IMR-90 (cell line): ENCODE data around the gene SELENBP1. TPM values are rescaled to one million over a fixed set of nuclear protein-coding genes. Genes with fewer than 3 reads are reported as not detected.

Experiments
- ATAC-seq: fragments of 200-7000 bp; cut with Tn5 transposase; 2 replicates; pipeline ENCODE4 v1.9.1; 2020; ENCODE audit warnings: low read depth, mild to moderate bottlenecking, moderate library complexity
- BruUV-seq: library from RNA; stranded (reverse); fragments of 400-500 nt; replicated peaks from 2 replicates; lab custom pipeline; 2021; lab: Mats Ljungman, UMichigan
- CTCF ChIA-PET: fragments of 300-600 bp; formaldehyde crosslinking; extraction: SDS; loops from one replicate; lab custom pipeline; 2021; ENCODE audit warnings: antibody characterized with exemption; lab: Yijun Ruan, JAX
- POLR2A ChIA-PET: fragments of 300-600 bp; sonication (Branson Sonifier 250); formaldehyde crosslinking; loops from one replicate; lab custom pipeline; 2022; ENCODE audit warnings: antibody characterized with exemption; ENCODE audit not compliant: unreplicated experiment; lab: Charles Lee
- DNase-seq: peaks from one replicate; pipeline ENCODE4 v3.0.0; 2013
- H2AFZ ChIP-seq: replicated peaks from 2 replicates; pipeline ENCODE3; 2013; ENCODE audit warnings: low read length, mild to moderate bottlenecking; ENCODE audit not compliant: poor library complexity
- H2AK5ac ChIP-seq: 2 replicates; pipeline ENCODE4 v1.6.1; 2013; ENCODE audit warnings: low read depth, low read length, inconsistent platforms
- H2AK9ac ChIP-seq: replicated peaks from 2 replicates; pipeline ENCODE3; 2013; ENCODE audit warnings: mild to moderate bottlenecking, low read depth, low read length, moderate library complexity; ENCODE audit not compliant: poor library complexity
- H2BK120ac ChIP-seq: 2 replicates; pipeline ENCODE4 v1.6.1; 2013; ENCODE audit warnings: low read depth, low read length, inconsistent platforms
- H2BK15ac ChIP-seq: 3 replicates; pipeline ENCODE4 v1.6.1; 2013; ENCODE audit warnings: low read depth, low read length, inconsistent platforms
- H2BK20ac ChIP-seq: 2 replicates; pipeline ENCODE4 v1.6.1; 2013; ENCODE audit warnings: low read depth, mild to moderate bottlenecking, inconsistent platforms, low read length, moderate library complexity
- H2BK5ac ChIP-seq: 2 replicates; pipeline ENCODE4 v1.6.1; 2013; ENCODE audit warnings: mild to moderate bottlenecking, low read depth, low read length, inconsistent platforms; ENCODE audit not compliant: poor library complexity, severe bottlenecking
- H3K14ac ChIP-seq: replicated peaks from 2 replicates; pipeline ENCODE4 v1.6.1; 2013; ENCODE audit warnings: low read depth, low read length, inconsistent platforms
- H3K18ac ChIP-seq: 2 replicates; pipeline ENCODE4 v1.6.1; 2013; ENCODE audit warnings: low read depth, low read length, control low read depth
- H3K23ac ChIP-seq: 2 replicates; pipeline ENCODE4 v1.6.1; 2013; ENCODE audit warnings: low read depth, low read length, inconsistent platforms
- H3K27ac ChIP-seq: 2 replicates; pipeline ENCODE4 v1.5.1; 2013; ENCODE audit warnings: mild to moderate bottlenecking, control low read depth, low read length; ENCODE audit not compliant: insufficient read depth
- H3K27me3 ChIP-seq: 2 replicates; pipeline ENCODE4 v1.6.1; 2013; ENCODE audit warnings: low read length; ENCODE audit not compliant: control insufficient read depth, insufficient read depth
- H3K36me3 ChIP-seq: 2 replicates; pipeline ENCODE4 v1.6.1; 2013; ENCODE audit warnings: low read length, mixed read lengths; ENCODE audit not compliant: control insufficient read depth, insufficient read depth
- H3K4ac ChIP-seq: 2 replicates; pipeline ENCODE4 v1.6.1; 2013; ENCODE audit warnings: low read depth, low read length, inconsistent platforms
- H3K4me1 ChIP-seq: 2 replicates; pipeline ENCODE4 v1.6.1; 2013; ENCODE audit warnings: low read length, mixed read lengths; ENCODE audit not compliant: control insufficient read depth, insufficient read depth
- H3K4me2 ChIP-seq: 2 replicates; pipeline ENCODE4 v1.6.1; 2013; ENCODE audit warnings: low read depth, mild to moderate bottlenecking, control low read depth, low read length, moderate library complexity
- H3K4me3 ChIP-seq: 2 replicates; pipeline ENCODE4 v1.5.1; 2013; ENCODE audit warnings: low read depth, mild to moderate bottlenecking, control low read depth, low read length, moderate library complexity; ENCODE audit not compliant: insufficient read depth
- H3K56ac ChIP-seq: 2 replicates; pipeline ENCODE4 v1.6.1; 2013; ENCODE audit warnings: low read length, inconsistent platforms; ENCODE audit not compliant: insufficient read depth; ENCODE audit errors: extremely low read depth
- H3K79me1 ChIP-seq, 2 experiments: 2 replicates each; pipeline ENCODE4 v1.6.1; 2013; ENCODE audit warnings: low read length in 2 of 2, inconsistent platforms in 1 of 2, low read depth in 1 of 2
- H3K9ac ChIP-seq: 2 replicates; pipeline ENCODE4 v1.6.1; 2013; ENCODE audit warnings: low read depth, low read length, control low read depth
- H3K9me1 ChIP-seq: 2 replicates; pipeline ENCODE4 v1.6.1; 2013; ENCODE audit warnings: low read length, inconsistent platforms; ENCODE audit not compliant: insufficient read depth
- H3K9me3 ChIP-seq: 2 replicates; pipeline ENCODE4 v1.6.1; 2013; ENCODE audit warnings: low read length; ENCODE audit not compliant: control insufficient read depth, insufficient read depth
- H4K20me1 ChIP-seq: 2 replicates; pipeline ENCODE4 v1.6.1; 2013; ENCODE audit warnings: low read length, inconsistent platforms; ENCODE audit not compliant: insufficient read depth
- H4K5ac ChIP-seq: 2 replicates; pipeline ENCODE4 v1.6.1; 2013; ENCODE audit warnings: mild to moderate bottlenecking, low read depth, low read length, control low read depth
- H4K8ac ChIP-seq, 2 experiments: 2 replicates each; pipeline ENCODE4 v1.6.1; 2013; ENCODE audit warnings: low read depth in 2 of 2, low read length in 2 of 2, control low read depth in 1 of 2, inconsistent platforms in 1 of 2
- H4K91ac ChIP-seq: 2 replicates; pipeline ENCODE4 v1.6.1; 2013; ENCODE audit warnings: low read depth, low read length, inconsistent platforms; ENCODE audit not compliant: insufficient read depth
- BHLHE40 ChIP-seq: fragments of 150-350 bp; IDR thresholded peaks from 2 replicates; pipeline ENCODE4 v1.6.1; 2016; ENCODE audit warnings: mild to moderate bottlenecking, low read depth, low read length
- CEBPB ChIP-seq: IDR thresholded peaks from 2 replicates; pipeline ENCODE4 v1.6.1; 2012; ENCODE audit warnings: low read depth, low read length, improper control_type of control experiment
- CHD1 ChIP-seq: IDR thresholded peaks from 2 replicates; pipeline ENCODE4 v1.6.1; 2012; ENCODE audit warnings: low read depth, low read length, improper control_type of control experiment
- CTCF ChIP-seq: conservative IDR thresholded peaks from 2 replicates; pipeline ENCODE4 v1.5.1; 2012; ENCODE audit warnings: mild to moderate bottlenecking, low read depth, low read length, improper control_type of control experiment
- ELK1 ChIP-seq: fragments of 150-350 bp; IDR thresholded peaks from 2 replicates; pipeline ENCODE4 v1.6.1; 2016; ENCODE audit warnings: low read depth, mild to moderate bottlenecking, low read length, moderate library complexity, borderline replicate concordance
- FOS ChIP-seq: fragments of 150-350 bp; IDR thresholded peaks from 2 replicates; pipeline ENCODE4 v1.6.1; 2016; ENCODE audit warnings: low read depth, low read length
- MAFK ChIP-seq: IDR thresholded peaks from 2 replicates; pipeline ENCODE4 v1.6.1; 2012; ENCODE audit warnings: low read depth, low read length, improper control_type of control experiment
- MAZ ChIP-seq: IDR thresholded peaks from 2 replicates; pipeline ENCODE4 v1.6.1; 2012; ENCODE audit warnings: low read depth, mild to moderate bottlenecking, low read length, improper control_type of control experiment, moderate library complexity, borderline replicate concordance
- MXI1 ChIP-seq: IDR thresholded peaks from 2 replicates; pipeline ENCODE4 v1.6.1; 2012; ENCODE audit warnings: low read depth, mild to moderate bottlenecking, low read length, moderate library complexity, borderline replicate concordance
- NFE2L2 ChIP-seq: fragments of 150-350 bp; IDR thresholded peaks from 2 replicates; pipeline ENCODE4 v1.6.1; 2016; ENCODE audit warnings: low read depth, mild to moderate bottlenecking, low read length
- POLR2A ChIP-seq: IDR thresholded peaks from 2 replicates; pipeline ENCODE4 v1.6.1; 2012; ENCODE audit warnings: mild to moderate bottlenecking, low read depth, low read length
- RAD21 ChIP-seq: IDR thresholded peaks from 2 replicates; pipeline ENCODE4 v1.6.1; 2012; ENCODE audit warnings: low read length, improper control_type of control experiment
- RCOR1 ChIP-seq: IDR thresholded peaks from 2 replicates; pipeline ENCODE4 v1.6.1; 2012; ENCODE audit warnings: mild to moderate bottlenecking, low read length, improper control_type of control experiment; ENCODE audit not compliant: insufficient replicate concordance
- RFX5 ChIP-seq: IDR thresholded peaks from 2 replicates; pipeline ENCODE4 v1.8.0; 2012; ENCODE audit warnings: low read depth, mild to moderate bottlenecking, low read length, moderate library complexity
- SMC3 ChIP-seq: fragments of 150-350 bp; IDR thresholded peaks from 2 replicates; pipeline ENCODE4 v1.6.1; 2016; ENCODE audit warnings: low read depth, mild to moderate bottlenecking, antibody characterized with exemption, low read length, moderate library complexity
- USF2 ChIP-seq: fragments of 150-350 bp; IDR thresholded peaks from 2 replicates; pipeline ENCODE4 v1.6.1; 2017; ENCODE audit warnings: mild to moderate bottlenecking, antibody characterized with exemption, low read length, low read depth
- WGBS, 2 experiments: methylation state at CpG; one replicate each; pipeline versions ENCODE4 v1.1.5 to v1.1.7; 2013; ENCODE audit warnings: missing lambda C conversion rate in 2 of 2; ENCODE audit not compliant: insufficient read length in 1 of 2; ENCODE audit errors: extremely low coverage in 2 of 2; 5-methylcytosine and 5-hydroxymethylcytosine counted together
- dilution Hi-C: fragments of 300-500 bp; cut with HindIII; formaldehyde crosslinking; loops from one replicate; pipeline ENCODE4 v1.14.3; 2018; ENCODE audit warnings: low sequenced_read_pairs; ENCODE audit not compliant: unreplicated experiment
- in situ Hi-C: fragments of 300-500 bp; cut with MboI; formaldehyde crosslinking; loops from 3 replicates; pipeline ENCODE4 v1.14.3; 2019; ENCODE audit warnings: low sequenced_read_pairs, inconsistent platforms, mixed read lengths
- intact Hi-C: fragments of 100-400 bp; cut with micrococcal nuclease; formaldehyde crosslinking; loops from 2 replicates; pipeline ENCODE4 v1.10.0; 2022
- polyA plus RNA-seq, 3 experiments: library from polyadenylated mRNA; depleted of rRNA; stranded (reverse); fragments of >200 nt; gene quantifications; 2 replicates each; pipeline ENCODE4 v1.2.3, GENCODE V29; 2012; ENCODE audit warnings: low replicate concordance in 1 of 3
- total RNA-seq: library from RNA; depleted of rRNA; stranded (reverse); fragments of >200 nt; gene quantifications from 2 replicates; pipeline ENCODE4 v1.2.3, GENCODE V29; 2012

The SELENBP1 gene
- total and polyA plus RNA-seq, 2 of the 4 experiments (the other 2 are of a cell fraction) = 21.3 to 56.9 TPM

- Histone ChIP-seq H3K9me1 (peaks cover 17% of the 10 kb centered on the region), H2BK120ac (no peak overlapping the region), H3K4me1 (peaks cover 3% of the 10 kb centered on the region; the same call in 1 of the 2 replicates), H3K9ac (no peak overlapping the region), H4K8ac (no peak overlapping the region), H2AFZ (no peak overlapping the region), H3K79me1 (peaks cover 5 to 57% of the 10 kb centered on the region in 2 experiments; a peak in 3 of 4 replicates), H2AK9ac (no peak overlapping the region), H3K27ac (no peak overlapping the region), H3K4ac (no peak overlapping the region), H3K18ac (no peak overlapping the region), H3K14ac (no peak overlapping the region), H3K27me3 (no peaks in the 10 kb centered on the region), H2BK20ac (no peak overlapping the region), H3K4me2 (no peak overlapping the region), H4K5ac (no peak overlapping the region), H2BK5ac (no peak overlapping the region), H3K9me3 (no peaks in the 10 kb centered on the region), H4K91ac (no peak overlapping the region), H2AK5ac (no peak overlapping the region), H4K20me1 (peaks cover 24% of the 10 kb centered on the region; the same call in 1 of the 2 replicates), H3K4me3 (no peak overlapping the region), H3K23ac (no peak overlapping the region), H3K36me3 (peaks cover 51% of the 10 kb centered on the region), H3K56ac (no peak overlapping the region), H2BK15ac (no peak overlapping the region)
- in situ Hi-C loops (loop anchor here (10.0 kb wide), 2 partner anchors 98 to 208 kb away; partner anchors contain the start of genes PIP5K1A and VPS72), dilution Hi-C loops (no loop called here), intact Hi-C loops (no loop called here)
- ChIA-PET POLR2A (no interaction called here), CTCF (no interaction called here)
- no TSS peak for BruUV-seq
- no CpG with 5 or more reads among the region's 2 CpGs for WGBS, 2 experiments
- DNase-seq (no peak), ATAC-seq (no peak)
- TF ChIP-seq BHLHE40 (no peak), NFE2L2 (no peak), CHD1 (no peak), ELK1 (no peak), MAFK (no peak), MXI1 (no peak), FOS (no peak), RCOR1 (no peak), USF2 (no peak), CTCF (no peak), RAD21 (no peak), SMC3 (no peak), CEBPB (no peak), MAZ (no peak), POLR2A (no peak), RFX5 (no peak)
Observed at GRCh38 chr1:151402764-151403163, 30.3 kb upstream of the SELENBP1 start.
